ENCODE measurements around the gene PHYHIPL.
"Not testable (repeated sequence)": the region's sequence is repeated elsewhere in the genome, so short reads cannot be mapped to it uniquely, and the experiment has no call there.

The PHYHIPL gene

GRCh38 chr10:59206204-59206720 lies 29.8 kb downstream of the PHYHIPL start:
- no peak for DNase-seq (ENCODE audit: low read depth)

- DNase-seq (ENCODE audit: low read depth) = no peak
These were observed 35.9 kb downstream of the PHYHIPL start for GRCh38 chr10:59212301-59212798.

GRCh38 chr10:59214160-59214559 lies 37.7 kb downstream of the PHYHIPL start:
- DNase-seq (ENCODE audit: low read depth) = no peak

GRCh38 chr10:59216178-59216869 lies 39.9 kb downstream of the PHYHIPL start:
- no peak for DNase-seq (ENCODE audit: low read depth)

GRCh38 chr10:59222788-59223187 lies 46.3 kb downstream of the PHYHIPL start:
- DNase-seq (ENCODE audit: low read depth) = no peak

GRCh38 chr10:59223597-59223996 lies 47.2 kb downstream of the PHYHIPL start:
- DNase-seq (ENCODE audit: low read depth) = not testable (repeated sequence)

- no peak for DNase-seq (ENCODE audit: low read depth)
These were observed 48.8 kb downstream of the PHYHIPL start for GRCh38 chr10:59225211-59225610.

- no peak for DNase-seq (ENCODE audit: low read depth)
These were observed 50.8 kb downstream of the PHYHIPL start for GRCh38 chr10:59227136-59227673.

GRCh38 chr10:59229441-59229840 lies 53.0 kb downstream of the PHYHIPL start:
- DNase-seq (ENCODE audit: low read depth) = no peak

GRCh38 chr10:59234194-59234593 lies 57.8 kb downstream of the PHYHIPL start:
- DNase-seq (ENCODE audit: low read depth) = no peak

GRCh38 chr10:59234816-59235429 lies 58.5 kb downstream of the PHYHIPL start:
- no peak for DNase-seq (ENCODE audit: low read depth)

- DNase-seq (ENCODE audit: low read depth) = no peak
These were observed 59.7 kb downstream of the PHYHIPL start for GRCh38 chr10:59236064-59236697.

- no peak for DNase-seq (ENCODE audit: low read depth)
These were observed 61.3 kb downstream of the PHYHIPL start for GRCh38 chr10:59237775-59238174.

- not testable (repeated sequence) for DNase-seq (ENCODE audit: low read depth)
These were observed 62.7 kb downstream of the PHYHIPL start for GRCh38 chr10:59239108-59239507.

- DNase-seq (ENCODE audit: low read depth) = no peak
These were observed 64.2 kb downstream of the PHYHIPL start for GRCh38 chr10:59240582-59241183.

GRCh38 chr10:59242057-59242456 lies 65.6 kb downstream of the PHYHIPL start:
- DNase-seq (ENCODE audit: low read depth) = no peak

- DNase-seq (ENCODE audit: low read depth) = no peak
These were observed 66.5 kb downstream of the PHYHIPL start for GRCh38 chr10:59242991-59243390.

GRCh38 chr10:59243611-59244195 lies 67.3 kb downstream of the PHYHIPL start:
- DNase-seq (ENCODE audit: low read depth) = no peak

- no peak for DNase-seq (ENCODE audit: low read depth)
These were observed 68.4 kb downstream of the PHYHIPL start for GRCh38 chr10:59244871-59245270.

GRCh38 chr10:59245686-59246085 lies 69.2 kb downstream of the PHYHIPL start:
- DNase-seq (ENCODE audit: low read depth) = no peak

- no peak for DNase-seq (ENCODE audit: low read depth)
These were observed 76.0 kb downstream of the PHYHIPL start for GRCh38 chr10:59252491-59252890.

- no peak for DNase-seq (ENCODE audit: low read depth)
These were observed 79.0 kb downstream of the PHYHIPL start for GRCh38 chr10:59255463-59255862.
